IMR-90 (cell line): ENCODE measurements around the gene HYKK. TPM values are rescaled to one million over a fixed set of nuclear protein-coding genes. Genes with fewer than 3 reads are reported as not detected.

Experiments used
- ATAC-seq: fragments of 200-7000 bp; cut with Tn5 transposase; 2 replicates; pipeline ENCODE4 v1.9.1; 2020; ENCODE audit warnings: low read depth, mild to moderate bottlenecking, moderate library complexity
- BruUV-seq: library from RNA; stranded (reverse); fragments of 400-500 nt; replicated peaks from 2 replicates; lab custom pipeline; 2021; lab: Mats Ljungman, UMichigan
- CTCF ChIA-PET: fragments of 300-600 bp; formaldehyde crosslinking; extraction: SDS; loops from one replicate; lab custom pipeline; 2021; ENCODE audit warnings: antibody characterized with exemption; lab: Yijun Ruan, JAX
- POLR2A ChIA-PET: fragments of 300-600 bp; sonication (Branson Sonifier 250); formaldehyde crosslinking; loops from one replicate; lab custom pipeline; 2022; ENCODE audit warnings: antibody characterized with exemption; ENCODE audit not compliant: unreplicated experiment; lab: Charles Lee
- DNase-seq: peaks from one replicate; pipeline ENCODE4 v3.0.0; 2013
- H2AFZ ChIP-seq: replicated peaks from 2 replicates; pipeline ENCODE3; 2013; ENCODE audit warnings: low read length, mild to moderate bottlenecking; ENCODE audit not compliant: poor library complexity
- H2AK5ac ChIP-seq: 2 replicates; pipeline ENCODE4 v1.6.1; 2013; ENCODE audit warnings: low read depth, low read length, inconsistent platforms
- H2AK9ac ChIP-seq: replicated peaks from 2 replicates; pipeline ENCODE3; 2013; ENCODE audit warnings: mild to moderate bottlenecking, low read depth, low read length, moderate library complexity; ENCODE audit not compliant: poor library complexity
- H2BK120ac ChIP-seq: 2 replicates; pipeline ENCODE4 v1.6.1; 2013; ENCODE audit warnings: low read depth, low read length, inconsistent platforms
- H2BK15ac ChIP-seq: 3 replicates; pipeline ENCODE4 v1.6.1; 2013; ENCODE audit warnings: low read depth, low read length, inconsistent platforms
- H2BK20ac ChIP-seq: 2 replicates; pipeline ENCODE4 v1.6.1; 2013; ENCODE audit warnings: low read depth, mild to moderate bottlenecking, inconsistent platforms, low read length, moderate library complexity
- H2BK5ac ChIP-seq: 2 replicates; pipeline ENCODE4 v1.6.1; 2013; ENCODE audit warnings: mild to moderate bottlenecking, low read depth, low read length, inconsistent platforms; ENCODE audit not compliant: poor library complexity, severe bottlenecking
- H3K14ac ChIP-seq: replicated peaks from 2 replicates; pipeline ENCODE4 v1.6.1; 2013; ENCODE audit warnings: low read depth, low read length, inconsistent platforms
- H3K18ac ChIP-seq: 2 replicates; pipeline ENCODE4 v1.6.1; 2013; ENCODE audit warnings: low read depth, low read length, control low read depth
- H3K23ac ChIP-seq: 2 replicates; pipeline ENCODE4 v1.6.1; 2013; ENCODE audit warnings: low read depth, low read length, inconsistent platforms
- H3K27ac ChIP-seq: 2 replicates; pipeline ENCODE4 v1.5.1; 2013; ENCODE audit warnings: mild to moderate bottlenecking, control low read depth, low read length; ENCODE audit not compliant: insufficient read depth
- H3K27me3 ChIP-seq: 2 replicates; pipeline ENCODE4 v1.6.1; 2013; ENCODE audit warnings: low read length; ENCODE audit not compliant: control insufficient read depth, insufficient read depth
- H3K36me3 ChIP-seq: 2 replicates; pipeline ENCODE4 v1.6.1; 2013; ENCODE audit warnings: low read length, mixed read lengths; ENCODE audit not compliant: control insufficient read depth, insufficient read depth
- H3K4ac ChIP-seq: 2 replicates; pipeline ENCODE4 v1.6.1; 2013; ENCODE audit warnings: low read depth, low read length, inconsistent platforms
- H3K4me1 ChIP-seq: 2 replicates; pipeline ENCODE4 v1.6.1; 2013; ENCODE audit warnings: low read length, mixed read lengths; ENCODE audit not compliant: control insufficient read depth, insufficient read depth
- H3K4me2 ChIP-seq: 2 replicates; pipeline ENCODE4 v1.6.1; 2013; ENCODE audit warnings: low read depth, mild to moderate bottlenecking, control low read depth, low read length, moderate library complexity
- H3K4me3 ChIP-seq: 2 replicates; pipeline ENCODE4 v1.5.1; 2013; ENCODE audit warnings: low read depth, mild to moderate bottlenecking, control low read depth, low read length, moderate library complexity; ENCODE audit not compliant: insufficient read depth
- H3K56ac ChIP-seq: 2 replicates; pipeline ENCODE4 v1.6.1; 2013; ENCODE audit warnings: low read length, inconsistent platforms; ENCODE audit not compliant: insufficient read depth; ENCODE audit errors: extremely low read depth
- H3K79me1 ChIP-seq, 2 experiments: 2 replicates each; pipeline ENCODE4 v1.6.1; 2013; ENCODE audit warnings: low read length in 2 of 2, inconsistent platforms in 1 of 2, low read depth in 1 of 2
- H3K9ac ChIP-seq: 2 replicates; pipeline ENCODE4 v1.6.1; 2013; ENCODE audit warnings: low read depth, low read length, control low read depth
- H3K9me1 ChIP-seq: 2 replicates; pipeline ENCODE4 v1.6.1; 2013; ENCODE audit warnings: low read length, inconsistent platforms; ENCODE audit not compliant: insufficient read depth
- H3K9me3 ChIP-seq: 2 replicates; pipeline ENCODE4 v1.6.1; 2013; ENCODE audit warnings: low read length; ENCODE audit not compliant: control insufficient read depth, insufficient read depth
- H4K20me1 ChIP-seq: 2 replicates; pipeline ENCODE4 v1.6.1; 2013; ENCODE audit warnings: low read length, inconsistent platforms; ENCODE audit not compliant: insufficient read depth
- H4K5ac ChIP-seq: 2 replicates; pipeline ENCODE4 v1.6.1; 2013; ENCODE audit warnings: mild to moderate bottlenecking, low read depth, low read length, control low read depth
- H4K8ac ChIP-seq, 2 experiments: 2 replicates each; pipeline ENCODE4 v1.6.1; 2013; ENCODE audit warnings: low read depth in 2 of 2, low read length in 2 of 2, control low read depth in 1 of 2, inconsistent platforms in 1 of 2
- H4K91ac ChIP-seq: 2 replicates; pipeline ENCODE4 v1.6.1; 2013; ENCODE audit warnings: low read depth, low read length, inconsistent platforms; ENCODE audit not compliant: insufficient read depth
- RFX5 ChIP-seq: IDR thresholded peaks from 2 replicates; pipeline ENCODE4 v1.8.0; 2012; ENCODE audit warnings: low read depth, mild to moderate bottlenecking, low read length, moderate library complexity
- SMC3 ChIP-seq: fragments of 150-350 bp; IDR thresholded peaks from 2 replicates; pipeline ENCODE4 v1.6.1; 2016; ENCODE audit warnings: low read depth, mild to moderate bottlenecking, antibody characterized with exemption, low read length, moderate library complexity
- WGBS, 2 experiments: methylation state at CpG; one replicate each; pipeline versions ENCODE4 v1.1.5 to v1.1.7; 2013; ENCODE audit warnings: missing lambda C conversion rate in 2 of 2; ENCODE audit not compliant: insufficient read length in 1 of 2; ENCODE audit errors: extremely low coverage in 2 of 2; 5-methylcytosine and 5-hydroxymethylcytosine counted together
- dilution Hi-C: fragments of 300-500 bp; cut with HindIII; formaldehyde crosslinking; loops from one replicate; pipeline ENCODE4 v1.14.3; 2018; ENCODE audit warnings: low sequenced_read_pairs; ENCODE audit not compliant: unreplicated experiment
- in situ Hi-C: fragments of 300-500 bp; cut with MboI; formaldehyde crosslinking; loops from 3 replicates; pipeline ENCODE4 v1.14.3; 2019; ENCODE audit warnings: low sequenced_read_pairs, inconsistent platforms, mixed read lengths
- intact Hi-C: fragments of 100-400 bp; cut with micrococcal nuclease; formaldehyde crosslinking; loops from 2 replicates; pipeline ENCODE4 v1.10.0; 2022
- polyA plus RNA-seq, 3 experiments: library from polyadenylated mRNA; depleted of rRNA; stranded (reverse); fragments of >200 nt; gene quantifications; 2 replicates each; pipeline ENCODE4 v1.2.3, GENCODE V29; 2012; ENCODE audit warnings: low replicate concordance in 1 of 3
- total RNA-seq: library from RNA; depleted of rRNA; stranded (reverse); fragments of >200 nt; gene quantifications from 2 replicates; pipeline ENCODE4 v1.2.3, GENCODE V29; 2012

The HYKK gene
- total and polyA plus RNA-seq, 2 of the 4 experiments (the other 2 are of a cell fraction): 3.8 to 5.6 TPM

GRCh38 chr15:78550815-78551214, 43.4 kb downstream of the HYKK start:
- Histone ChIP-seq H4K20me1 (no peaks in the 10 kb centered on the region), H3K27me3 (no peaks in the 10 kb centered on the region), H2BK120ac (no peak overlapping the region), H3K4ac (no peak overlapping the region), H2BK20ac (no peak overlapping the region), H3K4me1 (no peaks in the 10 kb centered on the region), H2BK15ac (no peak overlapping the region), H3K56ac (no peak overlapping the region), H3K14ac (no peak overlapping the region), H3K9me1 (peaks cover 3% of the 10 kb centered on the region; the same call in 1 of the 2 replicates), H3K9ac (no peak overlapping the region), H4K5ac (no peak overlapping the region), H3K27ac (no peak overlapping the region), H3K9me3 (no peaks in the 10 kb centered on the region), H3K4me2 (no peak overlapping the region), H3K79me1 (no peaks in the 10 kb centered on the region), H2AK9ac (no peak overlapping the region), H4K91ac (no peak overlapping the region), H3K4me3 (no peak overlapping the region), H4K8ac (no peak overlapping the region), H3K23ac (no peak overlapping the region), H2AFZ (no peak overlapping the region), H3K36me3 (peaks cover 36% of the 10 kb centered on the region), H3K18ac (no peak overlapping the region), H2BK5ac (no peak overlapping the region), H2AK5ac (no peak overlapping the region)
- dilution Hi-C loops (no loop called here), in situ Hi-C loops (no loop called here), intact Hi-C loops (no loop called here)
- 83% methylated on average over 1 of the region's 3 CpGs; no CpG with 5 or more reads in 1 of the 2 experiments for WGBS, 2 experiments
- TF ChIP-seq SMC3 (no peak), RFX5 (no peak)
- ChIA-PET CTCF (no interaction called here), POLR2A (no interaction called here)
- DNase-seq (no peak), ATAC-seq (no peak)
- no TSS peak for BruUV-seq
